Fibroblast of villous mesenchyme (primary cell): Measurements from ENCODE around the gene IZUMO4. TPM values are rescaled to one million over a fixed set of nuclear protein-coding genes. Genes with fewer than 3 reads are reported as not detected.
A peak's percentile ranks its signal among the peaks of the same experiment; 100 is the strongest.

Source experiments
- DNase-seq: peaks from one replicate; pipeline ENCODE4 v3.0.0-alpha.2; 2010; ENCODE audit warnings: low read depth
- H3K4me3 ChIP-seq: 2 replicates; pipeline ENCODE4 v1.5.1; 2011; ENCODE audit warnings: low read depth, mild to moderate bottlenecking, low read length
- CTCF ChIP-seq: IDR thresholded peaks from 2 replicates; pipeline ENCODE4 v1.5.1; 2012; ENCODE audit warnings: low read depth, mild to moderate bottlenecking, low read length; ENCODE audit not compliant: insufficient read depth
- total RNA-seq: library from RNA; depleted of rRNA; stranded (reverse); fragments of >200 nt; gene quantifications from 2 replicates; pipeline ENCODE4 v1.2.3, GENCODE V29; 2012

IZUMO4 gene
- total RNA-seq, 1 donor = 1.3 TPM

GRCh38 chr19:2054763-2055162 lies 42.0 kb upstream of the IZUMO4 start:
- TF ChIP-seq CTCF = no peak
- DNase-seq = no peak
- H3K4me3 ChIP-seq = no peak overlapping the region

- DNase-seq = peak; percentile 83
- H3K4me3 ChIP-seq = peak overlapping the region; percentile 29
- TF ChIP-seq CTCF = no peak
Measured at GRCh38 chr19:2055931-2056836, 40.5 kb upstream of the IZUMO4 start.

- H3K4me3 ChIP-seq = no peak overlapping the region
- DNase-seq = no peak
- no peak for TF ChIP-seq CTCF
Measured at GRCh38 chr19:2056837-2057192, 39.9 kb upstream of the IZUMO4 start.

- no peak for TF ChIP-seq CTCF
- DNase-seq = no peak
Measured at GRCh38 chr19:2057484-2058469, 38.9 kb upstream of the IZUMO4 start.

GRCh38 chr19:2058570-2059421 lies 37.9 kb upstream of the IZUMO4 start:
- TF ChIP-seq CTCF = no peak
- DNase-seq = no peak
- no peak overlapping the region for H3K4me3 ChIP-seq

More at GRCh38 chr19:2057484-2058469, 38.9 kb upstream of the IZUMO4 start:
- H3K4me3 ChIP-seq = no peak overlapping the region
